ENCODE results near the gene DDX11.
A peak's percentile ranks its signal among the peaks of the same experiment; 100 is the strongest.
"Not testable (repeated sequence)": the region's sequence is repeated elsewhere in the genome, so short reads cannot be mapped to it uniquely, and the experiment has no call there.

The DDX11 gene

DNA sequence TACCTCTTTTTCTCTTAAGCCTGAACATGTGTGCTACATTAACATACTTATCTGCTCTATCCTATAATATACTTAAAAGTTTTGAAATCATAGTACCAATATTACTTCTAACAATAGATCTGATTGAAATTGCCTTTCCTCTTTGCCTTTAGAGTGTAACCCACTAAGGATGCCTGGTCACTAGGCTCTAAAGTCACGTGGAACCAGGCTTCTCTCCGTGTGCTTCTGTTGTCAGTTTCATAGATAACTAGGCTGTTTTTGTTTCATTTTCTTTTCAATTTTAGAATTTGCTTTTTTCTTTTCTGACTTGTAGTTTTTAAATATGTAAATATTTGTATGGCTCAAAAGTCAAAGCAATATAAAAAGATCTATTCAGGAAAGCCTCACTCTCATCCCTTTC lies 25.8 kb downstream of the DDX11 start:
- not testable (repeated sequence) for DNase-seq (ENCODE audit: low read depth)

DNA sequence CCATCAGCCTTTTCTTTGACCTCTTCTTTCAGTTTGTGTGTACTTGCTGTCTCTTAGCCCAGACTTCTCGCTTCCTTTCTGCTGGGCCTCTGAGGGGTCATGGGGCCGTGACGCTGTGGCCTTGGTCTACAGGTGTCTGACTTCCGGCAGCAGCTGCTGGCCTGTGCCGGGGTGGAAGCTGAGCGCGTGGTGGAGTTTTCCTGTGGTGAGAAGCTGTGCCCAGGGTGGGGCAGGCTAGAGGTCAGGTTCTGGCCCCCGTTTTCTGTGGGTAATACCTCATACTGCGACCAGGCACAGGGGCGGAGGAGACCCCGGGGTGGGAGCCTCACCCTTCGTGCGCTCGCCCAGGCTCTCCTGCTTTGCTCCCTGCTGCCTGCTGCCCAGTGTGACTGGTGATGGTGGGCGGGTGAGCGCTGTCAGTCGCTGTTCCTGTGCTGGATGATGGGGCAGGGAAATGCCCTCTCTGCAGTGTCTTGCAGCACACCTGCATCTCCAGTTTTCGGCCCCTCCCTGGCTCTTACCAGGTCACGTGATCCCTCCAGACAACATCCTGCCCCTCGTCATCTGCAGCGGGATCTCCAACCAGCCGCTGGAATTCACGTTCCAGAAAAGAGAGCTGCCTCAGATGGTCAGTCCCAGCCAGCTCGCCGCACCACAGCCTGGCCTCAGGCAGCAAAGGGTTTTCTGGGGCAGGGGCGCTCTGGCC lies 27.0 kb downstream of the DDX11 start:
- DNase-seq (ENCODE audit: low read depth): not testable (repeated sequence)

DNA sequence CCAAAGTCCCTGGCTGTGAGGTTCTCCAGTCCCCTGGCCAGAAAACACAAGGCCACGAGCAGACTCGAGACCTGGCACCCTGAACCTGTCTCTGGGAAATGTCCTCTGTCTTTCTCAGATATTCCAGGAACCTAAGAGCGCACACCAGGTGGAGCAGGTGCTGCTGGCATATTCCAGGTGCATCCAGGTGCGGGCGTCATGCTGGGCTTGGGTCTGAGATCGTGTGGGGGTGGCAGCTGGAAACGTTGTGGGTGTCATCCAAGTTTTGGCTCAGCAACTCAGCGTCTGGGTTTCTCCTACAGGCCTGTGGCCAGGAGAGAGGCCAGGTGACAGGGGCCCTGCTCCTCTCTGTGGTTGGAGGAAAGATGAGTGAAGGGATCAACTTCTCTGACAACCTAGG lies 28.5 kb downstream of the DDX11 start:
- not testable (repeated sequence) for DNase-seq (ENCODE audit: low read depth)

DNA sequence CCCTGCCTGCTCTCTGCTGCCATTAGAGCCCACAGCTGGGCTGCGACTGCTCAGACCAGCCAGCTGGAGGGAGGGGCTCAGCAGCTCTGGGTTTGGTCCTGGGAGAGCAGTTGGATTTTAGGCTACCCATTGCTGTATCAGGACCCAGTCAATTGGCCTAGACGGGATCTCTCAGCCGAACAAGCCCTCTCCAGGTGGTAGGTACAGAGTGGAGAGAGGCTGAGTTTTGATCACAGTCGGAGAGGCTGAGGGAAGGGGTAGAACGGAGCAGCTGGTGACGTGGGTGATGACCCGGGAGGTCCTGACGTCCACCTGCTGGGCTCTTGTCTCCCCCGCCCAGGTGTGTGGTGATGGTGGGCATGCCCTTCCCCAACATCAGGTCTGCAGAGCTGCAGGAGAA lies 28.9 kb downstream of the DDX11 start:
- DNase-seq (ENCODE audit: low read depth): not testable (repeated sequence)

DNA sequence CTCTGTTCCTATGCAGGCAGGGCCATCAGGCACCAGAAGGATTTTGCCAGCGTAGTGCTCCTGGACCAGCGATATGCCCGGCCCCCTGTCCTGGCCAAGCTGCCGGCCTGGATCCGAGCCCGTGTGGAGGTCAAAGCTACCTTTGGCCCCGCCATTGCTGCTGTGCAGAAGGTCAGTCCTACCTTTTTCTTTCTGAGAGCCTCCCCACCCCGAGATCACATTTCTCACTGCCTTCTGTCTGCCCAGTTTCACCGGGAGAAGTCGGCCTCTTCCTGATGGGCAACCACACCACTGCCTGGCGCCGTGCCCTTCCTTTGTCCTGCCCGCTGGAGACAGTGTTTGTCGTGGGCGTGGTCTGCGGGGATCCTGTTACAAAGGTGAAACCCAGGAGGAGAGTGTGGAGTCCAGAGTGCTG lies 29.9 kb downstream of the DDX11 start:
- not testable (repeated sequence) for DNase-seq (ENCODE audit: low read depth)

DNA sequence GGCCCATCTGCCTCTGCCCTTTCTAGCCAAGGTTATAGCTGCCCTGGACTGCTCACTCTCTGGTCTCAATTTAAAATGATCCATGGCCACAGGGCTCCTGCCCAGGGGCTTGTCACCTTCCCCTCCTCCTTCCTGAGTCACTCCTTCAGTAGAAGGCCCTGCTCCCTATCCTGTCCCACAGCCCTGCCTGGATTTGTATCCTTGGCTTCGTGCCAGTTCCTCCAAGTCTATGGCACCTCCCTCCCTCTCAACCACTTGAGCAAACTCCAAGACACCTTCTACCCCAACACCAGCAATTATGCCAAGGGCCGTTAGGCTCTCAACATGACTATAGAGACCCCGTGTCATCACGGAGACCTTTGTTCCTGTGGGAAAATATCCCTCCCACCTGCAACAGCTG lies 30.6 kb downstream of the DDX11 start:
- not testable (repeated sequence) for DNase-seq (ENCODE audit: low read depth)

DNA sequence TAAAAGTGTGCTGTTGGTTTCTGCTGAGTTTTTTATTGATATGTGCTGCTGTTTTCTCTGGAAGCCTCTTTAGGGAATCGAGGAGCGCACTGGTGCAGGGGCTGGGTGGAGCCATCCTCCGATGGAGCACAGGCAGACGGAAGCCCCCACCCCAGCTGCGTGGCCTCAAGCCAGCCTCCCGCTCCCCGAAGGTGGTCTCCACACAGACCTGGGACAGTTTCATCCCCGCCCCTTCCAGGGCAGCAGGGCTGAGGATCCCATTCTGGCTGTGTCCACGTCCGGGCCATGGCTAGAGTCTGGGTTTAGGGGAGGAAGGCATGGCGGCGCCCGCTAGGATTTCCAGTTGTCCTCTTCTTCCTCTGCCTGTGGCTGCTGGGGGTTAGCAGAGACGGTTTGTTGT lies 31.1 kb downstream of the DDX11 start:
- DNase-seq (ENCODE audit: low read depth): not testable (repeated sequence)

DNA sequence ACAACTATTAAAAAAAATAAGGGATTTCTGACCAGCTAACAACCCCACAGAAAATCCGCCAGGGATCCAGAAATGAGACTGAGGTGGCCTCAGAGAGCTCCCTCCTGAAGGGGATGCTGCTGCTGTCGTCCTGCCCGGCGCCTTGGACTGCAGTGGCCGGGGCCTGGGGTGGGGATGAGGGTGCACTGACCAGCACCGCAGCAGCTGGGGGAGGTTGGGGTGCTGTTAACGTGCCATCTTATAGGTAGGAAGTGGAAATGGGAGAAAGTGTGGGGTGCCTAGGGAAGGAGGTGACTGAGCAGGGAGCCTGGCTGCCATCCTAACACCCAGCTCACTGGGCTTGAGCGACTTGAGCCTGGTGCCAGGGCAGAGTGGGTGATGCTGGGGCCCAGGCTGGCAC lies 32.0 kb downstream of the DDX11 start:
- no peak for DNase-seq (ENCODE audit: low read depth)

DNA sequence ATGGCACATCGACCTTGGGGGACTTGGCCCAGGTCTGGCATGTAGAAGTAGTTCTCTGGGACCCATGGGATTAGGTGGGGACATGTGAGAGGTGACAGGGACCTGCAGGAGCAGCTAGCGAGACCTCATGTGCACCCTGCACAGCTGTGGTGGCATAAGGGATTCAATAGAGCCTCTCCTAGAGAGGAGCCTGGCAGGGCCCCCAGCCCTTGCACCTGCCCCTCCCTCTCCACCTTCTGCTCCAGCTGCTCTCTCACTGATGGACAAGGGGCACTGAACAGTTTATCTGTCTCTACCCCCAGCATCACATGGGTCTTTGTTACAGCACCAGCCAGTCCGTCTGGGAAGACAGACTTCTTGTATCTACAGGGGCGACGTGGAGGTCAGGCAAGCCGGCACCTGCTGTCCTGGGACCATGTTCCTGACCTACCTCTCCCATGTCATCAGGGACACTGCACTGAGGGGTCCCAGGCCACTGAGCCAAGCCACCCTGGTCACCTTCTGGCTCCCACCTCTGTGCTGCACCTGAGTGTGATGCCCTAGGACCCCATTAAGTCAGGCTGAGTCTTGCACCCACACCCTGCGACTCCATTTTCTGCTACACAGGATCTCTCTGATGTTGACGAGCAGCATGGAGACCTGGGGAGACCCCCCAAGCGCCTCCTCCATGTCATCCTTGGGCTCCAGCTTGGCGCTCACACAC lies 32.6 kb downstream of the DDX11 start:
- no peak for DNase-seq (ENCODE audit: low read depth)

DNA sequence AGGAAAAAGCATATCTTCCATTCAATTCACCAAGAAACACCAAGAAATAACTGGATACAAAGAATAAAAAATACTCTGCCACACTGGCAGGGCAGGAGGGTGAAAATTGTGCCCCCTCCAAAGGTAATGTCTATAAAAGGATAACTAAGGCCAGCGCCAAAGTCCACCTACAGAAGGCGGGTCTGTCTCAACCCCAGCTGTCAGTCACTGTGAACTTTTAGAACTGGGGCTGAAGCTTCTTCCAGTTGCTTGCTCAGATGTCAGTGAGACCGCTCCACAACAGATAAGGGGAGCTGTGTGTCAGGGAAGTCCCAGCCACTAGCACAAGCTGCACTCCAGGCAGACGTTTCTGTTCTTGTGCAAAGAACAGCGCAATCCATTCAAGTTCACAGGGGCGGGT lies 36.1 kb downstream of the DDX11 start:
- not testable (repeated sequence) for DNase-seq (ENCODE audit: low read depth)

DNA sequence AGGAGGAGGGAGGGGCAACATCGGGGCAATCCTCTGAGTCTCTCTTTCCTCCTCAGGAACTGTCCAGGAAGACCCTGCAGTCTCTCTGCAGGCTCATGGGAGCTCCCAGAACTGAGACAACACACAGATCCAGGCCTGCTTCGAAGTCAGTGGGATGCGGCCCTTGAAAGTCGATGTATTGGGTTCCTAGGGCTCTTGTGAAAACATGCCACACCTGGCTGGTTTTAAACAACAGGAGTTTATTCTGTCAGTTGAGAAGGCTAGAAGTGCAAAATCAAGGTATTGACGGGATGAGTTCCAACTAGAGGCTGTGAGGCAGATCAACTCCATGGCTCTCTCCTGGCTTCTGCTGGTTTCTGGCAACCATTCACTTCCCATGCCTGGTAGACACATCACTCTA lies 36.6 kb downstream of the DDX11 start:
- DNase-seq (ENCODE audit: low read depth): not testable (repeated sequence)

DNA sequence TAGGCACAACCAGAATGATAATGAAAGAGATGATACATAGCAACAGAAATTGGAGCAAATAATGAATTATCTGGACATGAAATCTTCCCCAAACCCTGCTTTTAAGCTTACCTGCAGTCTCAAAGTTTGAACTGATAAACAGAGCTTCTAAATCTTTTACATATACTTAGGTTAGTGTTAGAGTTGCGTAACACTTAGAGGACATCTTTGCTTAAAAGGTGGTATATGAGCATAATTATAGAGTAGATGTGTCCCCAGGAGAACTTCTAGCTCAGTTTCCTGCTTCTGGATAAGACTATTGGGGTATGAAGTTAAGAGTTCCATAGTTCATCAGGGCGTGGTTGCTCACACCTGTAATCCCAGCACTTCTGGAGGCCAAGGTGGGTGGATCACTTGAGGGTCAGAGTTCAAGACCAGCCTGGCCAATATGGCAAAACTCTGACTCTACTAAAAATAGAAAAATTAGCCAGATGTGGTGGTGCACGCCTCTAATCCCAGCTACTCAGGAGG lies 41.5 kb downstream of the DDX11 start:
- DNase-seq (ENCODE audit: low read depth): not testable (repeated sequence)

DNA sequence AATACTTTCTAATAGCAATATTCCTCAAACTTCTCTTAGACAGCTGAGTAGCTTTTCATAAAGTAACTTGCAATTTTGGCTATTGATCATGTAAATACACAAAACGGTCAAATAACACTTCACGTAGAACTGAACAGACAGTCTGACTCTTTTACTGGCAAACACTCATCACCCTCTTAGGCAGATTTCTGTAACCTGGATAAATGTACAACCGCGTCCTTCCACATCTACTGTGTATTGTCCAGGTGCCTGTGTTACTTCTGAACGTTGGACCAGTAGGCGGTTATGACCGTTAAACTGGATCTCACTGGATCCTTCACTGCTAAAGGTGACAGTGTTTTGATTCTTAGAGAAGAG lies 43.2 kb downstream of the DDX11 start:
- DNase-seq (ENCODE audit: low read depth): not testable (repeated sequence)

DNA sequence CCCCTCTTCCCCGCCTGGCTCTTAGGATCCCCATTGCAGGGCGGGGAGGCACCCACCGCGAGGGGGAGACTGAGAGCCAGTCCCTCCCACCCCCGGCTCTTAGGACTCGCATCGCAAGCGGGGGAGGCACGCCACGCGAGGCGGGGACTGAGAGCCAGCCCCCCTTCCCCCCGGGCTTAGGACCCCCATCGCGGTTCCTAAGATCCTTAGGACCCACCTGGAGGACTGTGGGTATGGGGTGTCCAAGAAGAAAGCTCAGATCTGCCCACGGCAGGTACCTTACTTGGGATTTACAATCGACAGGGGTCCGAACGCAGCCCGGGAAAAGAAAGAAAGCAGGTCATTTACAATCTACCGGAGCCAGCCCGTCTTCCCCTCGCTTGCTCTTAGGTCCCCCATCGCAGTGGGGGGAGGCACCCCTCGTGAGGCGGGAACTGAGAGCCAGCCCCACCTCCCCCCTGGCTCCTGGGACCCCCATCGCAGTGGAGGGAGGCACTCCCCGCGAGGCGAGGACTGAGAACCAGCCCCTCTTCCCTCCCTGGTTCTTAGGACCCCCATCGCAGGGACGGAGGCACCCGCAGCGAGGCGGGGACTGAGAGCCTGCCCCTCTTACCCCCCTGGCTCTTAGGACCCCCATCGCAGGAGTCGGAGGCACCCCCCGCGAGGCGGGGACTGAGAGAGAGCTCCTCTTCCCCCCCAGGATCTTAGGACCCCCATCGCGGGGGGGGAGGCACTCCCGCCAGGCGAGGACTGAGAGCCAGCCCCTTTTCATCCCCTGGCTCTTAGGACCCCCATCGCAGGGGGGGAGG lies 43.7 kb downstream of the DDX11 start:
- DNase-seq (ENCODE audit: low read depth): peak; percentile 52

DNA sequence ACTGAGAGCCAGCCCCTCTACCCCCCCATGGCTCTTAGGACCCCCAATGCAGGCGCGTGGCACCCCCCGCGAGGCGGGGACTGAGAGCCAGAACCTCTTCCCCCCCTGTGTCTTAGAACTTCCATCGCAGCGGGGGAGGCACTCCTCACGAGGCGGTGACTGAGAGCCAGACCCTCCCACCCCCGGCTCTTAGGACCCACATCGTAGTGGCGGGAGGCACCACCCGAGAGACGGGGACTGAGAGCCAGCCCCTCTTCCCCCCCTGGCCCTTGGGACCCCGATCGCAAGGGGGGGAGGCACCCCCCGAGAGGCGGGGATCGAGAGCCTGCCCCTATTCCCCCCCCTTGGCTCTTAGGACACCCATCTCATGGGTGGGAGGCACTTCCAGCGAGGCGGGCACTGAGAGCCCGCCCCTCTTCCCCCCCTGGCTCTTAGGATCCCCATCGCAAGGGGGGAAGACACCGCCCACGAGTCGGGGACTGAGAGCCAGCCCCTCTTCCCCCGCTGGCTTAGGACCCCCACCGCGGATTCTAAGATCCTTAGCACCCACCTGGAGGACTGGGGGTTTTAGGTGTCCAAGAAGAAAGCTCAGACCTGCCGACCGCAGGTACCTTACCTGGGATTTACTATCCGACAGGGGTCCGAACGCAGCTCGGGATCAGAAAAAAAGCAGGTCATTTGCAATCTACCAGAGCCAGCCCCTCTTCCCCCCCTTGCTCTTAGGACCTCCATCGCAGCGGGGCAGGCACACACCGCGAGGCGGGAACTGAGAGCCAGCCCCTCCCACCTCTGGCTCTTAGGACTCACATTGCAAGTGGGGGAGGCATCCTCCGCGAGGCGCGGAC lies 44.9 kb downstream of the DDX11 start:
- no peak for DNase-seq (ENCODE audit: low read depth)

DNA sequence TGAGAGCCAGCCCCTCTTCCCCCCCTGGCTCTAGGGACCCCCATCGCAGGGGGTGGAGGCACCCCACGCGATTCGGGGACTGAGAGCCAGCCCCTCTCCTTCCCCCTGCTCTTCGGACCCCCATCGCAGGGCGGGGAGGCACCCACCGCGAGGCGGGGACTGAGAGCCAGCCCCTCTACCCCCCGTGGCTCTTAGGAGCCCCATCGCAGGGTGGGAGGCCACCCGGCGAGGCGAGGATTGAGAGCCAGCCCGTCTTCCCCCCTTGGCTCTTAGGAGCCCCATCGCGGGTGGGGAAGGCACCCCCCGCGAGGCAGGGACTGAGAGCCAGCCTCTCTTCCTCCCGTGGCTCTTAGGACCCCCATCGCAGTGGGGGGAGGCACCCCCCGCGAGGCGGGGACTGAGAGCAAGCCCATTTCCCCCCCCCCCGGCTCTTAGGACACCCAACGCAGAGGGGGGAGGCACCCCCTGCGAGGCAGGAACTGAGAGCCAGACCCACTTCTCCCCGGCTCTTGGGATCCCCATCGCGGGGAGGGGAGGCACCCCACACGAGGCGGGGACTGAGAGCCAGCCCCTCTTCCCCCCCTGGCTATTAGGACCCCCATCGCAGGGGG lies 45.6 kb downstream of the DDX11 start:
- DNase-seq (ENCODE audit: low read depth): no peak

DNA sequence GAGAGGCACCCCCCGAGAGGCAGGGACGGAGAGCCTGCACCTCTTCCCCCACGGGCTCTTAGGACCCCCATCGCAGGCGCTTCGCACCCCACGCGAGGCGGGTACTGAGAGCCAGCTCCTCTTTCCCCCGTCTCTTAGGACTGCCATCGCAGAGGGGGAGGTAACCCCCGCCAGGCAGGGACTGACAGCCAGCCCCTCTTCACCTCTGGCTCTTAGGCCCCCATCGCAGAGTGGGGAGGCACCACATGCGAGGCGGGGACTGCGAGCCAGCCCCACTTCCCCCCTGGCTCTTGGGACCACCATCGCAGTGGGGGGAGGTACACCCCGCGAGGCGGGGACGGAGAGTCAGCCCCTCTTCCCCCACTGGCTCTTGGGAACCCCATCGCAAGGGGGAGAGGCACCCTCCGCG lies 46.1 kb downstream of the DDX11 start:
- DNase-seq (ENCODE audit: low read depth): no peak

DNA sequence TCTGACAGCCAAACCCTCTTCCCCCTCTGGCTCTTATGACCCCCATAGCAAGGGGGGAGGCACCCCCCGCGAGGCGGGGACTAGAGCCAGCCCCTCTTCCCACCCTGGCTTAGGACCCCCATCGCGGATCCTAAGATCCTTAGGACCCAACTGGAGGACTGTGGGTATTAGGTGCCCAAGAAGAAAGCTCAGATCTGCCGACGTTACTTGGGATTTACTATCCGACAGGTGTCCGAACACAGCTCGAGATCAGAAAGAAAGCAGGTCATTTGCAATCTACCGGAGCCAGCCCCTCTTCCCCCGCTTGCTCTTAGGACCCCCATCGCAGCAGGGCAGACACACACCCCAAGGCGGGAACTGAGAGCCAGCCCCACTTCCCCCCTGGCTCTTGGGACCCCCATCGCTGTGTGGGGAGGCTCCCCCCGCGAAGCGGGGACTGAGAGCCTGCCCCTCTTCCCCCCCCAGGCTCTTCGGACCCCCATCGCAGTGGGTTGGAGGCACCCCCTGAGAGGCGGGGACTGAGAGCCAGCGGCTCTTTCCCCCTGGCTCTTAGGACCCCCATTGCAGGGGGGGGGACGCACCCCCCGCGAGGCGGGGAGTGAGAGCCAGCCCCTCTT lies 46.8 kb downstream of the DDX11 start:
- no peak for DNase-seq (ENCODE audit: low read depth)

DNA sequence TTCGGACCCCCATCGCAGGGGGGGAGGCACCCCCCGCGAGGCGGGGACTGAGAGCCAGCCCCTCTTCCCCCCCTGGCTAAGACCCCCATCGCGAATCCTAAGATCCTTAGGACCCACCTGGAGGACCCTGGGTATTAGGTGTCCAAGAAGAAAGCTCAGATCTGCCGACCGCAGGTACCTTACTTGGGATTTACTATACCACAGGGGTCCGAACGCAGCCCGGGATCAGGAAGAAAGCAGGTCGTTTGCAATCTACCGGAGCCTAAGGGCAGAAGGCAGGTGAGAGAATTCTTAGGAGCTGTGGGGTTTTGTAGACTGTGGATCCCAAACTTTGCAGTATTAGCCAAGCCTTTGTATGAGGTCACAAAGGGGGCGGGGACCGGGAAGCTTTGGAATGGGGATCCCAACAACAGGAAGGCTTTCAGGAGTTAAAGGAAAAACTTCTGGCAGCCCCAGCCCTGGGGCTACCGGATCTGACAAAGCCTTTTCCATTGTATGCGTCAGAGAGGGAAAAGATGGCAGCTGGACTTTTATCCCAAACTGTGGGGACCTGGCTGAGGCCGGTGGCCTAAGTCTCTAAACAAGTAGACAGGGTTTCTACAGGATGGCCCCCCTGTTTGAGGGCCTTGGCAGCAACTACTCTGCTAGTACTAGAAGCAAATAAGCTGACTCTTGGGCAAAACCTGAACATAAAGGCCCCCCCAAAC lies 47.5 kb downstream of the DDX11 start:
- not testable (repeated sequence) for DNase-seq (ENCODE audit: low read depth)

DNA sequence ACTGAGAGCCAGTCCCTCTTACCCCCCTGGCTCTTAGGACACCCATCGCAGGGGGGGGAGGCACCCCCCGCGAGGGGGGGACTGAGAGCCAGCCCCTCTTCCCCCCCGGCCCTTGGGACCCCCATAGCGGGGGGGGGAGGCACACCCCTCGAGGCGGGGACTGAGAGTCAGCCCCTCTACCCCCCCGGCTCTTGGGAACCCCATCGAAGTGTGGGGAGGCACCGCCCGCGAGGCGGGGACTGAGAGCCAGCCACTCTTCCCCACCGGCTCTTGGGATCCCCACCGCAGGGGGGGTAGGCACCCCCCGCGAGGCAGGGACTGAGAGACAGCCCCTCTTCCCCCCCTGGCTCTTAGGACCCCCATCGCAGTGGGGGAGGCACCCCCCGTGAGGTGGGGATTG lies 48.8 kb downstream of the DDX11 start:
- DNase-seq (ENCODE audit: low read depth): no peak
